MM.1S (cell line): Measurements from ENCODE around the gene PPM1H.
"Not testable (repeated sequence)": the region's sequence is repeated elsewhere in the genome, so short reads cannot be mapped to it uniquely, and the experiment has no call there.

Experiments used
- DNase-seq: peaks from one replicate; pipeline ENCODE4 v3.0.0-alpha.2; 2015
- H2AFZ ChIP-seq: fragments of 300-600 bp; sonication (generic); 2 replicates; pipeline ENCODE4 v1.6.0; 2016; ENCODE audit warnings: antibody characterized with exemption, low read length
- H3F3A ChIP-seq: fragments of 300-600 bp; sonication (generic); 2 replicates; pipeline ENCODE4 v1.6.1; 2016; ENCODE audit warnings: mild to moderate bottlenecking, antibody characterized with exemption, low read length, moderate library complexity, mixed read lengths; ENCODE audit not compliant: insufficient read depth
- H3K27ac ChIP-seq: fragments of 300-600 bp; sonication (generic); 2 replicates; pipeline ENCODE4 v1.5.1; 2016; ENCODE audit warnings: mild to moderate bottlenecking, low read length
- H3K27me3 ChIP-seq: fragments of 300-600 bp; sonication (generic); replicated peaks from 2 replicates; pipeline ENCODE4 v1.6.0; 2016; ENCODE audit warnings: low read length; ENCODE audit not compliant: insufficient read depth
- H3K36me3 ChIP-seq: fragments of 300-600 bp; sonication (generic); replicated peaks from 2 replicates; pipeline ENCODE4 v1.6.1; 2016; ENCODE audit warnings: mild to moderate bottlenecking, low read length, mixed read lengths; ENCODE audit not compliant: insufficient read depth
- H3K4me1 ChIP-seq: fragments of 300-600 bp; sonication (generic); 2 replicates; pipeline ENCODE4 v1.6.1; 2016; ENCODE audit warnings: low read length, mixed read lengths
- H3K4me2 ChIP-seq: fragments of 300-600 bp; sonication (generic); 2 replicates; pipeline ENCODE4 v1.6.0; 2016; ENCODE audit warnings: low read depth, low read length
- H3K4me3 ChIP-seq: fragments of 300-600 bp; sonication (generic); 2 replicates; pipeline ENCODE4 v1.5.1; 2016; ENCODE audit warnings: low read length, mixed read lengths
- H3K79me2 ChIP-seq: fragments of 300-600 bp; sonication (generic); 2 replicates; pipeline ENCODE4 v1.6.1; 2016; ENCODE audit warnings: mixed run types, low read length, mixed read lengths
- H3K9ac ChIP-seq: fragments of 300-600 bp; sonication (generic); 2 replicates; pipeline ENCODE4 v1.6.1; 2016; ENCODE audit warnings: low read length, mixed read lengths
- H3K9me2 ChIP-seq: fragments of 300-600 bp; sonication (generic); replicated peaks from 2 replicates; pipeline ENCODE4 v1.6.1; 2016; ENCODE audit warnings: mild to moderate bottlenecking, low read length, mixed read lengths; ENCODE audit not compliant: insufficient read depth
- H3K9me3 ChIP-seq: fragments of 300-600 bp; sonication (generic); replicated peaks from 2 replicates; pipeline ENCODE4 v1.6.1; 2016; ENCODE audit warnings: mild to moderate bottlenecking, low read length, mixed read lengths; ENCODE audit not compliant: insufficient read depth
- H4K20me1 ChIP-seq: fragments of 300-600 bp; sonication (generic); 2 replicates; pipeline ENCODE4 v1.6.1; 2016; ENCODE audit warnings: mild to moderate bottlenecking, low read length, moderate library complexity, mixed read lengths; ENCODE audit not compliant: insufficient read depth
- EZH2 ChIP-seq: fragments of 300-600 bp; sonication (generic); optimal IDR thresholded peaks from 2 replicates; pipeline ENCODE3; 2017; ENCODE audit warnings: low read depth, mild to moderate bottlenecking, antibody characterized with exemption, low read length, mixed read lengths
- EZH2phosphoT487 ChIP-seq: fragments of 300-600 bp; sonication (generic); IDR thresholded peaks from 2 replicates; pipeline ENCODE4 v1.6.1; 2018; ENCODE audit warnings: antibody characterized with exemption, low read length
- TF ChIP-seq, protein P1 (sequence below): fragments of 300-600 bp; sonication (generic); IDR thresholded peaks from 2 replicates; pipeline ENCODE4 v1.5.1; 2016; ENCODE audit warnings: antibody characterized with exemption, low read length, mixed read lengths

Gene PPM1H

DNA sequence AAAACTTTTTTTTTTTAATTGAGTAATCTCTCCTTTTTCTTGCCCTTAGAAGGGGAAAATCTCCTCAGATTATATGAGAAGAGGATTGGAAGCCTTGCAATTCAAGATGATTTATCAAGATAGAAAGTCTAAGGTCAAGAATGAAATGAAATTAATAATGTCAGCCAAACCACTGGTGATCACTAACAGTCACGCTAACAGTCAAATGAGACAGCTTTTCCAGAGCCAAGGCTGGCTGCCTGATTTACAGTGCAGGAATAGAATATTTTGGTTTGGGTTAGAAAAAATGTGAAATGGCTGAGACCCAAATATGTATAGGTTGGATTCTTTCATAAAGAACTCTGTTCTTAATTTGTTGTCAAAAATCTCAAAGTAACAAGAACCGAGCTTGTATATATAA, 204.3 kb downstream of the PPM1H start:
- Histone ChIP-seq H3K9ac (no peak overlapping the region), H3K27me3 (no peaks in the 10 kb centered on the region), H3K4me1 (0 out of 2 replicates have a peak, but pooled peaks cover 6% of the 10 kb centered on the region), H3K9me3 (no peaks in the 10 kb centered on the region), H2AFZ (no peak overlapping the region), H3K79me2 (no peaks in the 10 kb centered on the region), H3K4me2 (no peak overlapping the region), H3F3A (no peaks in the 10 kb centered on the region), H3K27ac (no peak overlapping the region), H3K36me3 (no peaks in the 10 kb centered on the region), H3K9me2 (no peaks in the 10 kb centered on the region), H4K20me1 (no peaks in the 10 kb centered on the region), H3K4me3 (no peak overlapping the region)
- TF ChIP-seq EZH2phosphoT487 = no peak
- TF ChIP-seq, protein P1, sequence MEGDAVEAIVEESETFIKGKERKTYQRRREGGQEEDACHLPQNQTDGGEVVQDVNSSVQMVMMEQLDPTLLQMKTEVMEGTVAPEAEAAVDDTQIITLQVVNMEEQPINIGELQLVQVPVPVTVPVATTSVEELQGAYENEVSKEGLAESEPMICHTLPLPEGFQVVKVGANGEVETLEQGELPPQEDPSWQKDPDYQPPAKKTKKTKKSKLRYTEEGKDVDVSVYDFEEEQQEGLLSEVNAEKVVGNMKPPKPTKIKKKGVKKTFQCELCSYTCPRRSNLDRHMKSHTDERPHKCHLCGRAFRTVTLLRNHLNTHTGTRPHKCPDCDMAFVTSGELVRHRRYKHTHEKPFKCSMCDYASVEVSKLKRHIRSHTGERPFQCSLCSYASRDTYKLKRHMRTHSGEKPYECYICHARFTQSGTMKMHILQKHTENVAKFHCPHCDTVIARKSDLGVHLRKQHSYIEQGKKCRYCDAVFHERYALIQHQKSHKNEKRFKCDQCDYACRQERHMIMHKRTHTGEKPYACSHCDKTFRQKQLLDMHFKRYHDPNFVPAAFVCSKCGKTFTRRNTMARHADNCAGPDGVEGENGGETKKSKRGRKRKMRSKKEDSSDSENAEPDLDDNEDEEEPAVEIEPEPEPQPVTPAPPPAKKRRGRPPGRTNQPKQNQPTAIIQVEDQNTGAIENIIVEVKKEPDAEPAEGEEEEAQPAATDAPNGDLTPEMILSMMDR = no peak
- TF ChIP-seq EZH2 = no peak
- DNase-seq = no peak

DNA sequence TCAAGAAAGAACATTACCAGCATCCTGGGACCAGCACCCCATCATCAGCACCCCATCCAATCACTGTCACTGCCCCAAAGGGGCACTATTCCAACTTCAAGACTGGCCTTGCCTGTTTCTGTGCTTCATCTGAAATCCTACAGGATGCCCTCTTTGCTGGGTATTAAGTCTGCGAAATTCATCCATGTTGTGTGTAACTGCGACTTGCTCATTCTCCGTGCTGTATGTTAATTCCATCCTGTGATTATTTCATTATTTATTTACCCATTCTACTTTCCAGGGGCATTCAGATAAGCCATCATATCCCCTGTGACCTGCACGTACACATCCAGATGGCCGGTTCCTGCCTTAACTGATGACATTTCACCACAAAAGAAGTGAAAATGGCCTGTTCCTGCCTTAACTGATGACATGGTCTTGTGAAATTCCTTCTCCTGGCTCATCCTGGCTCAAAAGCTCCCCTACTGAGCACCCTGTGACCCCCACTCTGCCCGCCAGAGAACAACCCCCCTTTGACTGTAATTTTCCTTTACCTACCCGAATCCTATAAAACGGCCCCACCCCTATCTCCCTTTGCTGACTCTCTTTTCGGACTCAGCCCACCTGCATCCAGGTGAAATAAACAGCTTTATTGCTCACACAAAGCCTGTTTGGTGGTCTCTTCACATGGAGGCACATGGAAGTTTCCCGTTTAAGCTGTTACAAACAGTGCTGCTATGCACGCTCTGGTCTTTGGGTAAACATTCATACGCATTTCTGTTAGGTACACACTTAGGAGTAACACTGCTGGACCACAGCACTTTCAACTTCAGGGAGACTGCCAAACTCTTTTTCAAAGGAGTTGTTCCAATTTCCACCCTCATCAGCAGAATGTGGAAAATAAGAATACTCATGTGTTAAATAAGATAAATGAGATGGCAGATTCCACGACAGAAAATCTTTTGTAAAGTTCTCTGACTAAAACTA, 205.1 kb downstream of the PPM1H start:
- H2AFZ ChIP-seq, H3K27me3 ChIP-seq, H3K9me3 ChIP-seq, H3K36me3 ChIP-seq, H3K9ac ChIP-seq, H3K79me2 ChIP-seq, H3K27ac ChIP-seq, H3K4me3 ChIP-seq, H3K4me1 ChIP-seq, H3F3A ChIP-seq, H3K4me2 ChIP-seq, H4K20me1 ChIP-seq, H3K9me2 ChIP-seq, DNase-seq: not testable (repeated sequence)

- 0 out of 2 replicates have a peak, but pooled peaks cover 6% of the 10 kb centered on the region for H3K4me1 ChIP-seq
- TF ChIP-seq EZH2 (no peak), EZH2phosphoT487 (no peak)
- TF ChIP-seq, protein P1 = no peak
Observed at GRCh38 chr12:62728741-62729140, 206.2 kb downstream of the PPM1H start.

GRCh38 chr12:62726471-62726980, 208.4 kb downstream of the PPM1H start:
- Histone ChIP-seq H3K79me2 (no peaks in the 10 kb centered on the region), H3K27ac (no peak overlapping the region), H2AFZ (no peak overlapping the region), H3K4me2 (no peak overlapping the region), H4K20me1 (no peaks in the 10 kb centered on the region), H3K9ac (no peak overlapping the region), H3K4me1 (0 out of 2 replicates have a peak, but pooled peaks cover 6% of the 10 kb centered on the region), H3K9me3 (no peaks in the 10 kb centered on the region), H3K4me3 (no peak overlapping the region), H3K36me3 (no peaks in the 10 kb centered on the region), H3F3A (no peaks in the 10 kb centered on the region), H3K27me3 (no peaks in the 10 kb centered on the region), H3K9me2 (no peaks in the 10 kb centered on the region)
- DNase-seq = no peak
- TF ChIP-seq EZH2 (no peak), EZH2phosphoT487 (no peak)
- TF ChIP-seq, protein P1 = no peak

More at GRCh38 chr12:62728741-62729140, 206.2 kb downstream of the PPM1H start:
- Histone ChIP-seq H3K27ac (no peak overlapping the region), H3K9ac (no peak overlapping the region), H3K4me2 (no peak overlapping the region), H3F3A (no peaks in the 10 kb centered on the region), H3K9me2 (no peaks in the 10 kb centered on the region), H3K4me3 (no peak overlapping the region), H3K9me3 (no peaks in the 10 kb centered on the region), H3K36me3 (no peaks in the 10 kb centered on the region), H4K20me1 (no peaks in the 10 kb centered on the region), H3K79me2 (no peaks in the 10 kb centered on the region), H3K27me3 (no peaks in the 10 kb centered on the region), H2AFZ (no peak overlapping the region)
- no peak for DNase-seq
